Left ventricle myocardium inferior (tissue), 1 donor: Measurements from ENCODE around the gene EAF1. TPM values are rescaled to one million over a fixed set of nuclear protein-coding genes. Genes with fewer than 3 reads are reported as not detected.

ENCODE experiments used
- DNase-seq: peaks from one replicate; pipeline ENCODE4 v3.0.0-alpha.2; 2020
- H3K27ac ChIP-seq: fragments of 200-600 bp; replicated peaks from 2 replicates; pipeline ENCODE4 v1.8.0; 2021
- H3K27me3 ChIP-seq: fragments of 200-600 bp; 2 replicates; pipeline ENCODE4 v1.8.0; 2021; ENCODE audit warnings: low read depth
- H3K36me3 ChIP-seq: fragments of 200-600 bp; 2 replicates; pipeline ENCODE4 v1.8.0; 2021
- H3K4me1 ChIP-seq: fragments of 200-600 bp; 2 replicates; pipeline ENCODE4 v1.8.0; 2021
- H3K4me3 ChIP-seq: fragments of 200-600 bp; 2 replicates; pipeline ENCODE4 v1.8.0; 2021; ENCODE audit warnings: mild to moderate bottlenecking, moderate library complexity
- H3K9me3 ChIP-seq: fragments of 200-600 bp; replicated peaks from 2 replicates; pipeline ENCODE4 v1.8.0; 2021
- intact Hi-C: fragments of 100-400 bp; cut with micrococcal nuclease; formaldehyde crosslinking; loops from one replicate; pipeline ENCODE4 v1.11.0; 2022
- long read RNA-seq: library from polyadenylated mRNA; unstranded; transcript quantifications from one replicate; pipeline ENCODE4 v2.0.0, GENCODE V29; 2021
- total RNA-seq: library from RNA; stranded (reverse); fragmentation: NEBNext Ultra II Directional; extraction: Animal tissue kit (Norgen Biotek cat#: 25700); gene quantifications from one replicate; pipeline ENCODE4 v1.2.1, GENCODE V29; 2021
- TF ChIP-seq, protein P1 (sequence below): fragments of 200-600 bp; IDR thresholded peaks from 2 replicates; pipeline ENCODE4 v1.8.0; 2021; ENCODE audit warnings: antibody characterized with exemption, mild to moderate bottlenecking, borderline replicate concordance
- donor health status: DM: no; HTN: yes; CAD: no; lungs with severe emphysema.

Gene EAF1
- 7.6 TPM for total RNA-seq
- long read RNA-seq, full-length matches to known transcripts: 10 of 10 reads
- long read RNA-seq, partial matches to known transcripts: 0 of 10 reads
- long read RNA-seq, other reads (novel, unspliced or antisense): 0 of 10 reads

DNA sequence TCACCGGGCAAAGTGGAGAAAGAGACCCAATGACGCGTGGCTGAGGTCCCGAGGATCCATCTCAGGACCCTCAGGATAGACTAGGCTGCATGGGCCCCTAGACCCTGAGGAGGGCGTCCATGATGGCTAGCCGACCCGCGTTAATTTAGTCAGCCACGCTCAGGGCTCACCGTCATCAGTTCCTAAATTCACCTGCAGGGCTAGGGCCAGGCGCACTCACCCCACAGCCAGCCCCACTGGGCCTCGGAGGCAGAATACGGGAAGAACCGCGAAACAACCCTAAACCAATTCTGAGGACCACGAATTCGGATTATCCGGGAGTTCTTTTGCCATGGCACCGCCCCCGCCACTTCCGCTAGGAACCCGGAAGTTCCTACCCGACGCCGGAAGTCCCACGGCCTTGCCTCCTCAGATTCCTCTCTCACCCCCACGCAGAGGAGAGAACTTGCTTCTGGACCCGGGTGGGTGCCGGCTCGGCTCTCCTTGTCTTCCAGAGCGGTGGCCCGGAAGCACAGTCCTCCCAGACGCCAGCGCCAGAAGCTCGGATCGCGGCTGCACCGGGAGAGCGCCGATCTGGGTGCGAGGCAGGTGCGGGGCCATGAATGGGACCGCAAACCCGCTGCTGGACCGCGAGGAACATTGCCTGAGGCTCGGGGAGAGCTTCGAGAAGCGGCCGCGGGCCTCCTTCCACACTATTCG, at the start of gene EAF1, which contains the start of gene METTL6:
Gene EAF1 (plus strand): TSS at position 417 of the 699 bp plus-strand sequence. CDS start 182 bp downstream, at position 599.
Gene METTL6 (minus strand): TSS at position 363 of the 699 bp plus-strand sequence. CDS start 1,033 bp downstream, outside the sequence.
- DNase-seq: peak; percentile 87
- Histone ChIP-seq H3K36me3 (peaks cover 30% of the 10 kb centered on the region), H3K4me1 (peaks cover 76% of the 10 kb centered on the region), H3K27ac (peak within 1 kb of the TSS; percentile 84), H3K4me3 (peak within 1 kb of the TSS; percentile 96), H3K9me3 (no peaks in the 10 kb centered on the region), H3K27me3 (no peaks in the 10 kb centered on the region)
- TF ChIP-seq, protein P1, sequence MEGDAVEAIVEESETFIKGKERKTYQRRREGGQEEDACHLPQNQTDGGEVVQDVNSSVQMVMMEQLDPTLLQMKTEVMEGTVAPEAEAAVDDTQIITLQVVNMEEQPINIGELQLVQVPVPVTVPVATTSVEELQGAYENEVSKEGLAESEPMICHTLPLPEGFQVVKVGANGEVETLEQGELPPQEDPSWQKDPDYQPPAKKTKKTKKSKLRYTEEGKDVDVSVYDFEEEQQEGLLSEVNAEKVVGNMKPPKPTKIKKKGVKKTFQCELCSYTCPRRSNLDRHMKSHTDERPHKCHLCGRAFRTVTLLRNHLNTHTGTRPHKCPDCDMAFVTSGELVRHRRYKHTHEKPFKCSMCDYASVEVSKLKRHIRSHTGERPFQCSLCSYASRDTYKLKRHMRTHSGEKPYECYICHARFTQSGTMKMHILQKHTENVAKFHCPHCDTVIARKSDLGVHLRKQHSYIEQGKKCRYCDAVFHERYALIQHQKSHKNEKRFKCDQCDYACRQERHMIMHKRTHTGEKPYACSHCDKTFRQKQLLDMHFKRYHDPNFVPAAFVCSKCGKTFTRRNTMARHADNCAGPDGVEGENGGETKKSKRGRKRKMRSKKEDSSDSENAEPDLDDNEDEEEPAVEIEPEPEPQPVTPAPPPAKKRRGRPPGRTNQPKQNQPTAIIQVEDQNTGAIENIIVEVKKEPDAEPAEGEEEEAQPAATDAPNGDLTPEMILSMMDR: peak; percentile 42
- intact Hi-C loops: loop anchor here (10.0 kb wide), 1 partner anchor 127 kb away; no protein-coding TSS in a partner anchor

DNA sequence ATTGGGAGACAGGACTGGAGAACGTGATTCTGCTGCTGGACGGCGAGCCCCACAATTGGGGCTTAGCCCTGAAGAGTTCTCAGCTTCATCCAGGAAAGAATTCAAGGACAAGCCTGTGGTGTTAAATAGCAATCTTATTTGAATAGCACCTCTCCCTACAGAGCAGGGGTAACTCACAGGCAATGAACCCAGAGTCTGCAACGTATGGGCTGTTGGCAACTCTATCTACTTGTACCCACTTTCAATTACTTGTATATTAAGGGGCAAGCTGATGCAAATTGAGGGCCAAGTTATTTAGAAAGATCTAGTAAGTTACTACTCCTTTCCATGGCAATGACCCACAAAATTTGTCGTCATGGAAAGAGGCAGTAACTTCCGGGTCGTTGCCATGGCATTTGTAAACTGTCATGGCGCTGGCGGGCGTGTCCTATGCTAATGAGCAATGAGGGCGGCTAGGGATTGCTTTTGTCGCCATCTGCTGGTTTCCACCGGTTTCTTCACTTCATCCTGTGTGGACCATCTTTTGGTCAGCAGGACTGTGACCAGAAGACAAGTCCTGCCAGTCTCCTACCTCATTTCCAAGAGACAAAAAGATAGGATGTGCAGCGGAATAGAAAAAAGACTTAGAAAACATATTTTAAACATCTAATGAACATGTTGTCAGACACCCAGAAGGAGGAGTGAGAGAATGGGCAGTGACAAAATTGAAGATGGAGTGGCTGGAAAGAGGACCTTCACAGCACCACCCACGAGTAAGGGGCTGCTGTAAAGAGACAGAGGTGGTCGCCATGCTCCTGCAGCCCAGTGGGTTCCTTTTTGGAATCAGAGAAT, 49.2 kb upstream of the EAF1 start:
- H3K36me3 ChIP-seq: no peaks in the 10 kb centered on the region
- DNase-seq: peak; percentile 91
- TF ChIP-seq, protein P1: peak; percentile 89
- H3K27me3 ChIP-seq: no peaks in the 10 kb centered on the region
- H3K27ac ChIP-seq: peak overlapping the region; percentile 56
- peaks cover 6% of the 10 kb centered on the region for H3K4me1 ChIP-seq
- intact Hi-C loops: loop anchor here (5.0 kb wide), 1 partner anchor 111 kb away; no protein-coding TSS in a partner anchor
- H3K9me3 ChIP-seq: no peaks in the 10 kb centered on the region
- H3K4me3 ChIP-seq: peak overlapping the region; percentile 38

GRCh38 chr3:15380980-15381890, 46.2 kb upstream of the EAF1 start:
- Histone ChIP-seq H3K4me1 (peaks cover 8% of the 10 kb centered on the region), H3K36me3 (no peaks in the 10 kb centered on the region), H3K27me3 (no peaks in the 10 kb centered on the region), H3K4me3 (no peak overlapping the region), H3K9me3 (peaks cover 7% of the 10 kb centered on the region), H3K27ac (no peak overlapping the region)
- DNase-seq: no peak
- intact Hi-C loops: no loop called here
- TF ChIP-seq, protein P1: no peak

- DNase-seq: no peak
- H3K4me1 ChIP-seq: peaks cover 19% of the 10 kb centered on the region
- peaks cover 15% of the 10 kb centered on the region for H3K9me3 ChIP-seq
- TF ChIP-seq, protein P1: no peak
- no peak overlapping the region for H3K4me3 ChIP-seq
- H3K27ac ChIP-seq: no peak overlapping the region
- H3K27me3 ChIP-seq: no peaks in the 10 kb centered on the region
- intact Hi-C loops: no loop called here
- no peaks in the 10 kb centered on the region for H3K36me3 ChIP-seq
Observed at GRCh38 chr3:15382405-15382923, 44.9 kb upstream of the EAF1 start.
